GM12872 (cell line): ENCODE data around the gene UBFD1.

Experiments
- CTCF ChIP-seq: IDR thresholded peaks from 3 replicates; pipeline ENCODE4 v1.5.1; 2011; ENCODE audit warnings: low read depth, mild to moderate bottlenecking, low read length, moderate library complexity; ENCODE audit not compliant: insufficient read depth

Gene UBFD1

GRCh38 chr16:23584186-23585076, 26.9 kb downstream of the UBFD1 start:
- TF ChIP-seq CTCF, result no peak

GRCh38 chr16:23587726-23588125, 30.2 kb downstream of the UBFD1 start:
- TF ChIP-seq CTCF, result no peak

- TF ChIP-seq CTCF, result no peak
Observed at GRCh38 chr16:23590181-23590580, 32.7 kb downstream of the UBFD1 start.

GRCh38 chr16:23594186-23594585, 36.7 kb downstream of the UBFD1 start:
- TF ChIP-seq CTCF, result no peak

- no peak for TF ChIP-seq CTCF
Observed at GRCh38 chr16:23595246-23595950, 37.9 kb downstream of the UBFD1 start.

- peak; percentile 96 for TF ChIP-seq CTCF
Observed at GRCh38 chr16:23595951-23596720, 38.6 kb downstream of the UBFD1 start, which contains the start of gene NDUFAB1. TSS of gene NDUFAB1 (minus strand) at chr16:23596316. CDS start at chr16:23596290, 26 bp downstream.
